BE2C (cell line): ENCODE measurements around the gene ECHDC3.

Source experiments
- DNase-seq: peaks from one replicate; pipeline ENCODE4 v3.0.0-alpha.2; 2020
- H3K27me3 ChIP-seq: fragments of 250-450 bp; sonication (Bioruptor Pico); 2 replicates; pipeline ENCODE4 v1.5.1; 2020; ENCODE audit warnings: mild to moderate bottlenecking
- H3K36me3 ChIP-seq: fragments of 250-450 bp; sonication (Bioruptor Pico); 2 replicates; pipeline ENCODE4 v1.5.1; 2020; ENCODE audit warnings: mild to moderate bottlenecking
- H3K4me1 ChIP-seq: fragments of 250-450 bp; sonication (Bioruptor Pico); 2 replicates; pipeline ENCODE4 v1.5.1; 2020
- H3K4me3 ChIP-seq: 2 replicates; pipeline ENCODE4 v1.5.1; 2011; ENCODE audit warnings: low read depth, low read length
- H3K9me3 ChIP-seq: fragments of 250-450 bp; sonication (Bioruptor Pico); 2 replicates; pipeline ENCODE4 v1.5.1; 2020
- CTCF ChIP-seq: IDR thresholded peaks from 2 replicates; pipeline ENCODE4 v1.5.1; 2012; ENCODE audit warnings: mild to moderate bottlenecking, low read depth, low read length

The ECHDC3 gene

GRCh38 chr10:11743461-11744338 lies 1.5 kb downstream of the ECHDC3 start:
- Histone ChIP-seq H3K4me1 (no peaks in the 10 kb centered on the region), H3K27me3 (no peaks in the 10 kb centered on the region), H3K9me3 (no peaks in the 10 kb centered on the region; the same call in 1 of the 2 replicates), H3K4me3 (no peak overlapping the region), H3K36me3 (no peaks in the 10 kb centered on the region)
- TF ChIP-seq CTCF = no peak
- DNase-seq = no peak

GRCh38 chr10:11745045-11745444 lies 2.9 kb downstream of the ECHDC3 start:
- TF ChIP-seq CTCF = no peak
- H3K4me1 ChIP-seq = no peaks in the 10 kb centered on the region
- no peaks in the 10 kb centered on the region for H3K27me3 ChIP-seq
- no peaks in the 10 kb centered on the region; the same call in 1 of the 2 replicates for H3K9me3 ChIP-seq
- no peaks in the 10 kb centered on the region for H3K36me3 ChIP-seq
- no peak overlapping the region for H3K4me3 ChIP-seq
- DNase-seq = no peak

GRCh38 chr10:11746883-11747539 lies 4.8 kb downstream of the ECHDC3 start:
- H3K4me3 ChIP-seq = no peak overlapping the region
- no peaks in the 10 kb centered on the region; the same call in 1 of the 2 replicates for H3K9me3 ChIP-seq
- no peaks in the 10 kb centered on the region for H3K4me1 ChIP-seq
- no peak for DNase-seq
- no peak for TF ChIP-seq CTCF
- H3K27me3 ChIP-seq = no peaks in the 10 kb centered on the region
- no peaks in the 10 kb centered on the region for H3K36me3 ChIP-seq

- Histone ChIP-seq H3K36me3 (no peaks in the 10 kb centered on the region), H3K4me1 (no peaks in the 10 kb centered on the region), H3K9me3 (no peaks in the 10 kb centered on the region), H3K4me3 (no peak overlapping the region), H3K27me3 (no peaks in the 10 kb centered on the region)
- no peak for TF ChIP-seq CTCF
- no peak for DNase-seq
These were observed 6.7 kb downstream of the ECHDC3 start for GRCh38 chr10:11748866-11749265.

- H3K9me3 ChIP-seq = no peaks in the 10 kb centered on the region
- H3K36me3 ChIP-seq = no peaks in the 10 kb centered on the region
- H3K4me3 ChIP-seq = no peak overlapping the region
- H3K4me1 ChIP-seq = no peaks in the 10 kb centered on the region
- no peaks in the 10 kb centered on the region for H3K27me3 ChIP-seq
- no peak for DNase-seq
- TF ChIP-seq CTCF = no peak
These were observed 8.2 kb downstream of the ECHDC3 start for GRCh38 chr10:11750420-11750819.

GRCh38 chr10:11754173-11754572 lies 12.0 kb downstream of the ECHDC3 start:
- H3K4me3 ChIP-seq = no peak overlapping the region
- no peaks in the 10 kb centered on the region for H3K9me3 ChIP-seq
- H3K36me3 ChIP-seq = no peaks in the 10 kb centered on the region
- H3K27me3 ChIP-seq = no peaks in the 10 kb centered on the region
- H3K4me1 ChIP-seq = peaks cover 5% of the 10 kb centered on the region
- TF ChIP-seq CTCF = no peak
- no peak for DNase-seq
